ENCODE measurements around the gene SLC30A1. TPM values are rescaled to one million over a fixed set of nuclear protein-coding genes. Genes with fewer than 3 reads are reported as not detected.

Gene SLC30A1
- total and polyA plus RNA-seq, 10 of the 15 experiments (the other 5 are each of a cell fraction or from before 2014, with no cell fraction given) = 3.5 to 14.1 (median 8.8) TPM

DNA sequence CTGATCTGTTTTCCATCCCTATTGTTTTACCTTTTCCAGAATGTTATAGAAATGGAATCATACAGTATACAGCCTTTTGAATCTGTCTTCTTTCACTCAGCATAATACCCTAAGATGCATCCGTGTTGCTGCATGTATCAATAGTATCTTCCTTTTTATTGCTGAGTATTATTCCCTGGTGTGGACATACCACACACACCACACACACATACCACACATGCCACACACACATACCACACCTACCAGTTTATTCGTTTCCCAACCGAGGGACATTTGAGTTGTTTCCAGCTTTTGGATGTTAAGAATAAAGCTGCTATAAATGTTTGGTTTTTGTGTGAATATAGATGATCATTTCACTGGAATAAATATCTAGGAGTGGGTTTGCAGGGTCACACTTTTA lies 22.2 kb upstream of the SLC30A1 start:
- Histone ChIP-seq H4K20me1 (ENCODE audit: control insufficient read depth, insufficient read depth) (no peaks in the 10 kb centered on the region), H3K27me3 (replicated peaks in 1 of 2; ENCODE audit: control insufficient read depth in 2 of 2, insufficient read depth in 2 of 2, low read length in 1 of 2) (no peaks in the 10 kb centered on the region), H3K9ac (ENCODE audit: control insufficient read depth, insufficient read depth, low read length) (no peak overlapping the region), H3K4me2 (ENCODE audit: control insufficient read depth, insufficient read depth) (no peak overlapping the region), H3K4me1 (ENCODE audit: control insufficient read depth, insufficient read depth, low read length) (peaks cover 1% of the 10 kb centered on the region), H3K36me3 (ENCODE audit: control insufficient read depth in 2 of 2, insufficient read depth in 2 of 2, low read length in 1 of 2) (no peaks in the 10 kb centered on the region), H3K79me2 (ENCODE audit: control insufficient read depth, insufficient read depth, low read length) (peaks cover under 1% of the 10 kb centered on the region), H3K9me3 (replicated peaks; ENCODE audit: control insufficient read depth, insufficient read depth, low read length) (no peaks in the 10 kb centered on the region), H3K27ac (ENCODE audit: control insufficient read depth, insufficient read depth) (no peak overlapping the region), H2AFZ (ENCODE audit: control insufficient read depth, low read depth, low read length) (no peak overlapping the region), H3K4me3 (no peak overlapping the region)
- ChIA-PET CTCF (interaction anchor here (0.6 kb wide), 1 partner anchor 53 kb away, joined by 4 read pairs; no protein-coding TSS in a partner anchor), POLR2A (interaction anchor here (1.1 to 1.4 kb wide), 2 partner anchors 12 to 50 kb away, joined by 4 read pairs; no protein-coding TSS in a partner anchor), SMC1A (ENCODE audit: uncharacterized antibody, unreplicated experiment) (interaction anchor here (1.0 kb wide), 1 partner anchor 20 kb away, joined by 3 read pairs; no protein-coding TSS in a partner anchor), RAD21 (ENCODE audit: unreplicated experiment) (no interaction called here)
- ATAC-seq (no peak), FAIRE-seq (no peak), DNase-seq (ENCODE audit: low read depth, low spot score) (no peak)
- BruUV-seq (replicated peaks) = no TSS peak
- no peak for TF ChIP-seq ETV6 (conservative IDR thresholded peaks at IDR 0.05 in 1 of 2, IDR thresholded peaks at IDR 0.05 in 1 of 2; ENCODE audit: borderline replicate concordance in 1 of 2, low read depth in 1 of 2)
- in situ Hi-C loops (cut with MboI) = no loop called here
- 98% methylated on average over 3 of the region's 3 CpGs for WGBS (ENCODE audit: insufficient coverage, insufficient replicate concordance, low lambda C conversion rate, missing lambda C conversion rate)
- intact Hi-C loops (cut with micrococcal nuclease; ENCODE audit: unreplicated experiment) = no loop called here

GRCh38 chr1:211599250-211599649 lies 20.3 kb upstream of the SLC30A1 start:
- no peaks in the 10 kb centered on the region for H3K79me2 ChIP-seq (ENCODE audit: control insufficient read depth, insufficient read depth, low read length)
- ChIA-PET SMC1A (ENCODE audit: uncharacterized antibody, unreplicated experiment) (no interaction called here), POLR2A (no interaction called here), RAD21 (ENCODE audit: unreplicated experiment) (no interaction called here), CTCF (interaction anchor here (1.0 to 1.8 kb wide), 2 partner anchors 73 to 85 kb away, joined by 3 to 6 read pairs; no protein-coding TSS in a partner anchor)
- H2AFZ ChIP-seq (ENCODE audit: control insufficient read depth, low read depth, low read length) = no peak overlapping the region
- no peaks in the 10 kb centered on the region for H3K4me1 ChIP-seq (ENCODE audit: control insufficient read depth, insufficient read depth, low read length)
- no peaks in the 10 kb centered on the region for H3K27me3 ChIP-seq (replicated peaks in 1 of 2; ENCODE audit: control insufficient read depth in 2 of 2, insufficient read depth in 2 of 2, low read length in 1 of 2)
- BruUV-seq (replicated peaks) = no TSS peak
- intact Hi-C loops (cut with micrococcal nuclease; ENCODE audit: unreplicated experiment) = no loop called here
- ATAC-seq (no peak), FAIRE-seq (no peak), DNase-seq (ENCODE audit: low read depth, low spot score) (no peak)
- no peak overlapping the region for H3K4me2 ChIP-seq (ENCODE audit: control insufficient read depth, insufficient read depth)
- H4K20me1 ChIP-seq (ENCODE audit: control insufficient read depth, insufficient read depth) = no peaks in the 10 kb centered on the region
- H3K36me3 ChIP-seq (ENCODE audit: control insufficient read depth in 2 of 2, insufficient read depth in 2 of 2, low read length in 1 of 2) = no peaks in the 10 kb centered on the region
- in situ Hi-C loops (cut with MboI) = no loop called here
- H3K9ac ChIP-seq (ENCODE audit: control insufficient read depth, insufficient read depth, low read length) = no peak overlapping the region
- TF ChIP-seq CTCF (IDR thresholded peaks at IDR 0.05 in 2 of 3, conservative IDR thresholded peaks at IDR 0.05 in 1 of 3; ENCODE audit: control insufficient read depth in 2 of 3, extremely low read depth in 1 of 3, insufficient read depth in 1 of 3, low read depth in 3 of 3, low read length in 3 of 3) = no peak
- H3K4me3 ChIP-seq = no peak overlapping the region
- H3K9me3 ChIP-seq (replicated peaks; ENCODE audit: control insufficient read depth, insufficient read depth, low read length) = no peaks in the 10 kb centered on the region
- no peak overlapping the region for H3K27ac ChIP-seq (ENCODE audit: control insufficient read depth, insufficient read depth)
